ENCODE results near the gene DVL1. TPM values are rescaled to one million over a fixed set of nuclear protein-coding genes. Genes with fewer than 3 reads are reported as not detected.

The DVL1 gene
- total and polyA plus RNA-seq, 2 of the 13 experiments (the other 11 are each of a cell fraction or from before 2014, with no cell fraction given) = 30.8 to 60.4 TPM

GRCh38 chr1:1324524-1325287 is 24.5 kb downstream of the DVL1 start, which contains the start of the genes CPTP and INTS11 (continued):
- no peak for TF ChIP-seq ZNF878 (CRISPR knock-in tag; IDR thresholded peaks at IDR 0.05)
- no peak for TF ChIP-seq MAFG (CRISPR knock-in tag; IDR thresholded peaks at IDR 0.05)
- TF ChIP-seq, protein P1, sequence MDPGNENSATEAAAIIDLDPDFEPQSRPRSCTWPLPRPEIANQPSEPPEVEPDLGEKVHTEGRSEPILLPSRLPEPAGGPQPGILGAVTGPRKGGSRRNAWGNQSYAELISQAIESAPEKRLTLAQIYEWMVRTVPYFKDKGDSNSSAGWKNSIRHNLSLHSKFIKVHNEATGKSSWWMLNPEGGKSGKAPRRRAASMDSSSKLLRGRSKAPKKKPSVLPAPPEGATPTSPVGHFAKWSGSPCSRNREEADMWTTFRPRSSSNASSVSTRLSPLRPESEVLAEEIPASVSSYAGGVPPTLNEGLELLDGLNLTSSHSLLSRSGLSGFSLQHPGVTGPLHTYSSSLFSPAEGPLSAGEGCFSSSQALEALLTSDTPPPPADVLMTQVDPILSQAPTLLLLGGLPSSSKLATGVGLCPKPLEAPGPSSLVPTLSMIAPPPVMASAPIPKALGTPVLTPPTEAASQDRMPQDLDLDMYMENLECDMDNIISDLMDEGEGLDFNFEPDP (CRISPR knock-in tag; conservative IDR thresholded peaks at IDR 0.05) = no peak
- peak; percentile 30; the same call in 1 of the 2 replicates for TF ChIP-seq NCOA1 (CRISPR knock-in tag; IDR thresholded peaks at IDR 0.05)
- no peak for TF ChIP-seq SIN3B (IDR thresholded peaks at IDR 0.05; ENCODE audit: low read length)
- TF ChIP-seq HNRNPL (IDR thresholded peaks at IDR 0.05; ENCODE audit: low read depth, low read length) = peak; percentile 71; the same call in 1 of the 2 replicates
- TF ChIP-seq ZNF329 (CRISPR knock-in tag; IDR thresholded peaks at IDR 0.05; ENCODE audit: low read depth) = peak; percentile 73; the same call in 1 of the 2 replicates
- TF ChIP-seq MXI1 (IDR thresholded peaks at IDR 0.05; ENCODE audit: borderline replicate concordance, low read depth, low read length) = peak; percentile 74; the same call in 1 of the 3 replicates
- TF ChIP-seq, protein P2, sequence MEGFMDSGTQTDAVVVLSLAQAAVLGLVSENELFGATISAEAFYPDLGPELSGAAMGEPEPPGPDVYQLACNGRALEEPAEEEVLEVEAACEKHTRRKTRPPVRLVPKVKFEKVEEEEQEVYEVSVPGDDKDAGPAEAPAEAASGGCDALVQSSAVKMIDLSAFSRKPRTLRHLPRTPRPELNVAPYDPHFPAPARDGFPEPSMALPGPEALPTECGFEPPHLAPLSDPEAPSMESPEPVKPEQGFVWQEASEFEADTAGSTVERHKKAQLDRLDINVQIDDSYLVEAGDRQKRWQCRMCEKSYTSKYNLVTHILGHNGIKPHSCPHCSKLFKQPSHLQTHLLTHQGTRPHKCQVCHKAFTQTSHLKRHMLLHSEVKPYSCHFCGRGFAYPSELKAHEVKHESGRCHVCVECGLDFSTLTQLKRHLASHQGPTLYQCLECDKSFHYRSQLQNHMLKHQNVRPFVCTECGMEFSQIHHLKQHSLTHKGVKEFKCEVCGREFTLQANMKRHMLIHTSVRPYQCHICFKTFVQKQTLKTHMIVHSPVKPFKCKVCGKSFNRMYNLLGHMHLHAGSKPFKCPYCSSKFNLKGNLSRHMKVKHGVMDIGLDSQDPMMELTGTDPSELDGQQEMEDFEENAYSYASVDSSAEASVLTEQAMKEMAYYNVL (CRISPR knock-in tag; IDR thresholded peaks at IDR 0.05; ENCODE audit: borderline replicate concordance) = peak; percentile 56
- TF ChIP-seq, protein P3, sequence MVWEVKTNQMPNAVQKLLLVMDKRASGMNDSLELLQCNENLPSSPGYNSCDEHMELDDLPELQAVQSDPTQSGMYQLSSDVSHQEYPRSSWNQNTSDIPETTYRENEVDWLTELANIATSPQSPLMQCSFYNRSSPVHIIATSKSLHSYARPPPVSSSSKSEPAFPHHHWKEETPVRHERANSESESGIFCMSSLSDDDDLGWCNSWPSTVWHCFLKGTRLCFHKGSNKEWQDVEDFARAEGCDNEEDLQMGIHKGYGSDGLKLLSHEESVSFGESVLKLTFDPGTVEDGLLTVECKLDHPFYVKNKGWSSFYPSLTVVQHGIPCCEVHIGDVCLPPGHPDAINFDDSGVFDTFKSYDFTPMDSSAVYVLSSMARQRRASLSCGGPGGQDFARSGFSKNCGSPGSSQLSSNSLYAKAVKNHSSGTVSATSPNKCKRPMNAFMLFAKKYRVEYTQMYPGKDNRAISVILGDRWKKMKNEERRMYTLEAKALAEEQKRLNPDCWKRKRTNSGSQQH (CRISPR knock-in tag; IDR thresholded peaks at IDR 0.05; ENCODE audit: low read depth) = peak; percentile 15
- peak; percentile 64 for TF ChIP-seq FOXC1 (CRISPR knock-in tag; IDR thresholded peaks at IDR 0.05; ENCODE audit: borderline replicate concordance)
- no peak for TF ChIP-seq ONECUT2 (CRISPR knock-in tag; IDR thresholded peaks at IDR 0.05)
- TF ChIP-seq SAFB2 (CRISPR knock-in tag; IDR thresholded peaks at IDR 0.05; ENCODE audit: borderline replicate concordance, low read depth) = 0 out of 2 replicates have a peak, but pooled peaks have one; percentile 41
- peak; percentile 12; the same call in 1 of the 2 replicates for TF ChIP-seq ZBTB7B (CRISPR knock-in tag; IDR thresholded peaks at IDR 0.05)
- TF ChIP-seq, protein P4, sequence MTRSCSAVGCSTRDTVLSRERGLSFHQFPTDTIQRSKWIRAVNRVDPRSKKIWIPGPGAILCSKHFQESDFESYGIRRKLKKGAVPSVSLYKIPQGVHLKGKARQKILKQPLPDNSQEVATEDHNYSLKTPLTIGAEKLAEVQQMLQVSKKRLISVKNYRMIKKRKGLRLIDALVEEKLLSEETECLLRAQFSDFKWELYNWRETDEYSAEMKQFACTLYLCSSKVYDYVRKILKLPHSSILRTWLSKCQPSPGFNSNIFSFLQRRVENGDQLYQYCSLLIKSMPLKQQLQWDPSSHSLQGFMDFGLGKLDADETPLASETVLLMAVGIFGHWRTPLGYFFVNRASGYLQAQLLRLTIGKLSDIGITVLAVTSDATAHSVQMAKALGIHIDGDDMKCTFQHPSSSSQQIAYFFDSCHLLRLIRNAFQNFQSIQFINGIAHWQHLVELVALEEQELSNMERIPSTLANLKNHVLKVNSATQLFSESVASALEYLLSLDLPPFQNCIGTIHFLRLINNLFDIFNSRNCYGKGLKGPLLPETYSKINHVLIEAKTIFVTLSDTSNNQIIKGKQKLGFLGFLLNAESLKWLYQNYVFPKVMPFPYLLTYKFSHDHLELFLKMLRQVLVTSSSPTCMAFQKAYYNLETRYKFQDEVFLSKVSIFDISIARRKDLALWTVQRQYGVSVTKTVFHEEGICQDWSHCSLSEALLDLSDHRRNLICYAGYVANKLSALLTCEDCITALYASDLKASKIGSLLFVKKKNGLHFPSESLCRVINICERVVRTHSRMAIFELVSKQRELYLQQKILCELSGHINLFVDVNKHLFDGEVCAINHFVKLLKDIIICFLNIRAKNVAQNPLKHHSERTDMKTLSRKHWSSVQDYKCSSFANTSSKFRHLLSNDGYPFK (CRISPR knock-in tag; IDR thresholded peaks at IDR 0.05; ENCODE audit: borderline replicate concordance) = peak; percentile 54; the same call in 1 of the 2 replicates
- TF ChIP-seq MAZ (IDR thresholded peaks at IDR 0.05; ENCODE audit: borderline replicate concordance, low read depth, low read length) = no peak; the same call in 1 of the 2 replicates
- peak; percentile 75 for TF ChIP-seq MAZ (CRISPR knock-in tag; IDR thresholded peaks at IDR 0.05; ENCODE audit: low read depth)
- peak; percentile 79; the same call in 1 of the 2 replicates for TF ChIP-seq ZNF772 (CRISPR knock-in tag; IDR thresholded peaks at IDR 0.05)
- peak; percentile 73 for TF ChIP-seq SP4 (CRISPR knock-in tag; IDR thresholded peaks at IDR 0.05)
- no peak for TF ChIP-seq STAT5B (CRISPR knock-in tag; IDR thresholded peaks at IDR 0.05)
- TF ChIP-seq KAT8 (CRISPR knock-in tag; IDR thresholded peaks at IDR 0.05) = peak; percentile 78

Data from HepG2 (cell line).